GM23338 (cell line): ENCODE measurements around the gene TEDC1. TPM values are rescaled to one million over a fixed set of nuclear protein-coding genes. Genes with fewer than 3 reads are reported as not detected.

Experiments used
- ATAC-seq: fragments of 200-7000 bp; cut with Tn5 transposase; 3 replicates; pipeline ENCODE4 v1.9.1; 2020
- DNase-seq: peaks from one replicate; pipeline ENCODE4 v3.0.0-alpha.2; 2015; ENCODE audit warnings: low spot score
- H2AFZ ChIP-seq: fragments of 200-600 bp; sonication (generic); 2 replicates; pipeline ENCODE4 v1.8.0; 2016; ENCODE audit warnings: antibody characterized with exemption, mild to moderate bottlenecking, moderate library complexity
- H3F3A ChIP-seq: fragments of 200-600 bp; sonication (generic); replicated peaks from 2 replicates; pipeline ENCODE4 v1.8.0; 2017; ENCODE audit warnings: antibody characterized with exemption, mixed run types, low read depth
- H3K27ac ChIP-seq: fragments of 200-600 bp; sonication (generic); 2 replicates; pipeline ENCODE4 v1.6.1; 2016; ENCODE audit warnings: low read depth
- H3K27me3 ChIP-seq: fragments of 200-600 bp; sonication (generic); 2 replicates; pipeline ENCODE4 v1.8.0; 2016; ENCODE audit warnings: mild to moderate bottlenecking, mixed run types, moderate library complexity; ENCODE audit not compliant: insufficient read depth
- H3K36me3 ChIP-seq: fragments of 200-600 bp; sonication (generic); 2 replicates; pipeline ENCODE4 v1.8.0; 2016; ENCODE audit warnings: mild to moderate bottlenecking; ENCODE audit not compliant: insufficient read depth
- H3K4me1 ChIP-seq: fragments of 200-600 bp; sonication (generic); 2 replicates; pipeline ENCODE4 v1.8.0; 2016; ENCODE audit warnings: mild to moderate bottlenecking, moderate library complexity; ENCODE audit not compliant: insufficient read depth
- H3K4me2 ChIP-seq: fragments of 200-600 bp; sonication (generic); 2 replicates; pipeline ENCODE4 v1.7.1; 2017; ENCODE audit warnings: mixed run types
- H3K4me3 ChIP-seq: fragments of 200-600 bp; sonication (generic); 2 replicates; pipeline ENCODE4 v1.6.1; 2016; ENCODE audit warnings: mixed run types
- H3K79me2 ChIP-seq: fragments of 200-600 bp; sonication (generic); replicated peaks from 2 replicates; pipeline ENCODE4 v1.8.0; 2017; ENCODE audit warnings: mild to moderate bottlenecking; ENCODE audit not compliant: insufficient read depth
- H3K9me2 ChIP-seq: fragments of 200-600 bp; sonication (generic); 2 replicates; pipeline ENCODE4 v1.8.0; 2017; ENCODE audit not compliant: insufficient read depth
- H4K20me1 ChIP-seq: fragments of 200-600 bp; sonication (generic); replicated peaks from 2 replicates; pipeline ENCODE4 v1.8.0; 2017; ENCODE audit warnings: mild to moderate bottlenecking; ENCODE audit not compliant: insufficient read depth
- H3K27ac Mint-ChIP-seq: 2 replicates; pipeline ENCODE4 v1.8.0; 2020; ENCODE audit warnings: inconsistent platforms, mild to moderate bottlenecking, moderate library complexity, mixed read lengths
- H3K27me3 Mint-ChIP-seq: 3 replicates; pipeline ENCODE4 v1.8.0; 2022; ENCODE audit warnings: low read depth, mild to moderate bottlenecking, moderate library complexity, mixed read lengths, inconsistent platforms; ENCODE audit not compliant: insufficient read depth, poor library complexity
- H3K36me3 Mint-ChIP-seq: 3 replicates; pipeline ENCODE4 v1.8.0; 2021; ENCODE audit warnings: low read depth, mild to moderate bottlenecking, inconsistent platforms, moderate library complexity, mixed read lengths
- H3K4me1 Mint-ChIP-seq: 3 replicates; pipeline ENCODE4 v1.8.0; 2020; ENCODE audit warnings: mild to moderate bottlenecking, inconsistent platforms, mixed read lengths
- H3K4me3 Mint-ChIP-seq: 3 replicates; pipeline ENCODE4 v1.8.0; 2021; ENCODE audit warnings: moderate library complexity, mild to moderate bottlenecking, inconsistent platforms, mixed read lengths
- H3K9me3 Mint-ChIP-seq: 3 replicates; pipeline ENCODE4 v1.8.0; 2020; ENCODE audit warnings: moderate library complexity, mild to moderate bottlenecking, inconsistent platforms, mixed read lengths
- EZH2 ChIP-seq: fragments of 200-600 bp; sonication (generic); IDR thresholded peaks from one replicate; pipeline ENCODE4 v1.8.0; 2017; ENCODE audit warnings: antibody characterized with exemption, mild to moderate bottlenecking, low read depth; ENCODE audit not compliant: unreplicated experiment
- EZH2phosphoT487 ChIP-seq: fragments of 200-600 bp; sonication (generic); IDR thresholded peaks from one replicate; pipeline ENCODE4 v1.8.1; 2018; ENCODE audit warnings: antibody characterized with exemption; ENCODE audit not compliant: unreplicated experiment
- JUNB ChIP-seq: IDR thresholded peaks from one replicate; pipeline ENCODE4 v1.6.1; 2016; ENCODE audit warnings: antibody characterized with exemption; ENCODE audit not compliant: unreplicated experiment
- NANOG ChIP-seq: IDR thresholded peaks from 2 replicates; pipeline ENCODE4 v1.6.1; 2016; ENCODE audit warnings: antibody characterized with exemption, borderline replicate concordance
- POLR2AphosphoS5 ChIP-seq: IDR thresholded peaks from 2 replicates; pipeline ENCODE4 v1.6.1; 2016; ENCODE audit warnings: antibody characterized with exemption, low read depth
- STAT1 ChIP-seq: IDR thresholded peaks from one replicate; pipeline ENCODE4 v1.6.1; 2016; ENCODE audit warnings: antibody characterized with exemption; ENCODE audit not compliant: unreplicated experiment
- ZNF114 ChIP-seq: fragments of 250-450 bp; sonication (Bioruptor Pico); IDR thresholded peaks from 2 replicates; pipeline ENCODE4 v1.5.0; 2020; ENCODE audit warnings: mild to moderate bottlenecking, moderate library complexity
- ZNF331 ChIP-seq: fragments of 250-450 bp; sonication (Bioruptor Pico); IDR thresholded peaks from 2 replicates; pipeline ENCODE4 v1.5.0; 2020; ENCODE audit warnings: low read depth, mild to moderate bottlenecking, moderate library complexity
- ZNF462 ChIP-seq: fragments of 250-450 bp; sonication (Bioruptor Pico); IDR thresholded peaks from 2 replicates; pipeline ENCODE4 v1.5.0; 2020; ENCODE audit warnings: mild to moderate bottlenecking, moderate library complexity
- polyA plus RNA-seq: library from polyadenylated mRNA; unstranded; fragments of >200 nt; fragmentation: Nextera tagmentation; extraction: Ambion mirVana; gene quantifications from 2 replicates; pipeline ENCODE4 v1.2.1, GENCODE V29; 2016
- total RNA-seq: library from RNA; depleted of rRNA; stranded (reverse); fragments of >200 nt; shearing (Covaris generic); gene quantifications from 2 replicates; pipeline ENCODE4 v1.2.3, GENCODE V29; 2014
- TF ChIP-seq, protein P1 (sequence below): IDR thresholded peaks from 2 replicates; pipeline ENCODE4 v1.6.1; 2016; ENCODE audit warnings: antibody characterized with exemption
- TF ChIP-seq, protein P2 (sequence below): IDR thresholded peaks from one replicate; pipeline ENCODE4 v1.6.1; 2018; ENCODE audit warnings: antibody characterized with exemption; ENCODE audit not compliant: unreplicated experiment
- TF ChIP-seq, protein P3 (sequence below), 2 experiments: fragments of 200-600 bp in 1 of 2; sonication (generic) in 1 of 2; conservative IDR thresholded peaks; 2 replicates each; pipeline versions ENCODE4 v1.5.1 to v1.6.1; 2016 to 2017; ENCODE audit warnings: antibody characterized with exemption in 2 of 2, low read depth in 2 of 2, mild to moderate bottlenecking in 2 of 2, moderate library complexity in 1 of 2

The TEDC1 gene
- total and polyA plus RNA-seq, 2 experiments from 2014 or later: 5.9 to 16.3 TPM

DNA sequence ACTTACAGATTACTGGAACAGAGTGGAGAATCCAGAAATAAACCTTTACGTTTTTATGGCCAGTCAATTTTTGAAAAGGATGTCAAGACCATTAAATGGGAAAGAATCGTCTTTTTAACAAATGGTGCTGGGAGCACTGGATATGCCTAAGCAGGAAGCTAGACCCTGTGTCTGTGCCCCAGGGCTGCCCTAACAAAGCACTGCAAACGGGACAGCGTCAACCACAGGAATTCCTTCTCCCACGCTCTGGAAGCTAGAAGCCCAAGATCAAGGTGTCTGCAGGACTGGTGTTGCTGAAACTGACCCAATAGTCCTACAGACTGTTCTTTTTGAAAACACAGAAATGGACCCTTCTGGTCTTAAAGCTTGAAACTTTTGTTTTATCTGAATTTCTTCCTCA is 26.1 kb downstream of the TEDC1 start (continued):
- TF ChIP-seq ZNF462 (CRISPR knock-in tag): no peak
- TF ChIP-seq, protein P1, sequence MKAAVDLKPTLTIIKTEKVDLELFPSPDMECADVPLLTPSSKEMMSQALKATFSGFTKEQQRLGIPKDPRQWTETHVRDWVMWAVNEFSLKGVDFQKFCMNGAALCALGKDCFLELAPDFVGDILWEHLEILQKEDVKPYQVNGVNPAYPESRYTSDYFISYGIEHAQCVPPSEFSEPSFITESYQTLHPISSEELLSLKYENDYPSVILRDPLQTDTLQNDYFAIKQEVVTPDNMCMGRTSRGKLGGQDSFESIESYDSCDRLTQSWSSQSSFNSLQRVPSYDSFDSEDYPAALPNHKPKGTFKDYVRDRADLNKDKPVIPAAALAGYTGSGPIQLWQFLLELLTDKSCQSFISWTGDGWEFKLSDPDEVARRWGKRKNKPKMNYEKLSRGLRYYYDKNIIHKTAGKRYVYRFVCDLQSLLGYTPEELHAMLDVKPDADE: no peak
- TF ChIP-seq NANOG: no peak
- no peak for TF ChIP-seq STAT1
- TF ChIP-seq ZNF331 (CRISPR knock-in tag): no peak
- no peak for TF ChIP-seq JUNB
- no peak for TF ChIP-seq EZH2phosphoT487

GRCh38 chr14:105519946-105520698 is 29.1 kb downstream of the TEDC1 start:
- Histone ChIP-seq H3K9me2 (no peaks in the 10 kb centered on the region), H3K27ac (no peak overlapping the region), H3K4me3 (no peak overlapping the region), H3K79me2 (no peaks in the 10 kb centered on the region), H4K20me1 (no peaks in the 10 kb centered on the region), H3F3A (no peaks in the 10 kb centered on the region), H3K4me2 (no peak overlapping the region), H2AFZ (no peak overlapping the region), H3K27me3 (peaks cover 17% of the 10 kb centered on the region), H3K36me3 (no peaks in the 10 kb centered on the region), H3K4me1 (no peaks in the 10 kb centered on the region)
- no peak overlapping the region for H3K27ac Mint-ChIP-seq
- H3K4me1 Mint-ChIP-seq: no peaks in the 10 kb centered on the region
- no peaks in the 10 kb centered on the region for H3K36me3 Mint-ChIP-seq
- DNase-seq (no peak), ATAC-seq (no peak)
- no peak overlapping the region for H3K4me3 Mint-ChIP-seq
- peaks cover 6% of the 10 kb centered on the region for H3K27me3 Mint-ChIP-seq
- peaks cover 25% of the 10 kb centered on the region for H3K9me3 Mint-ChIP-seq
- TF ChIP-seq EZH2 (no peak), ZNF114 (CRISPR knock-in tag) (no peak), POLR2AphosphoS5 (no peak), EZH2phosphoT487 (no peak), NANOG (no peak), JUNB (no peak), ZNF331 (CRISPR knock-in tag) (no peak)
- TF ChIP-seq, protein P2, sequence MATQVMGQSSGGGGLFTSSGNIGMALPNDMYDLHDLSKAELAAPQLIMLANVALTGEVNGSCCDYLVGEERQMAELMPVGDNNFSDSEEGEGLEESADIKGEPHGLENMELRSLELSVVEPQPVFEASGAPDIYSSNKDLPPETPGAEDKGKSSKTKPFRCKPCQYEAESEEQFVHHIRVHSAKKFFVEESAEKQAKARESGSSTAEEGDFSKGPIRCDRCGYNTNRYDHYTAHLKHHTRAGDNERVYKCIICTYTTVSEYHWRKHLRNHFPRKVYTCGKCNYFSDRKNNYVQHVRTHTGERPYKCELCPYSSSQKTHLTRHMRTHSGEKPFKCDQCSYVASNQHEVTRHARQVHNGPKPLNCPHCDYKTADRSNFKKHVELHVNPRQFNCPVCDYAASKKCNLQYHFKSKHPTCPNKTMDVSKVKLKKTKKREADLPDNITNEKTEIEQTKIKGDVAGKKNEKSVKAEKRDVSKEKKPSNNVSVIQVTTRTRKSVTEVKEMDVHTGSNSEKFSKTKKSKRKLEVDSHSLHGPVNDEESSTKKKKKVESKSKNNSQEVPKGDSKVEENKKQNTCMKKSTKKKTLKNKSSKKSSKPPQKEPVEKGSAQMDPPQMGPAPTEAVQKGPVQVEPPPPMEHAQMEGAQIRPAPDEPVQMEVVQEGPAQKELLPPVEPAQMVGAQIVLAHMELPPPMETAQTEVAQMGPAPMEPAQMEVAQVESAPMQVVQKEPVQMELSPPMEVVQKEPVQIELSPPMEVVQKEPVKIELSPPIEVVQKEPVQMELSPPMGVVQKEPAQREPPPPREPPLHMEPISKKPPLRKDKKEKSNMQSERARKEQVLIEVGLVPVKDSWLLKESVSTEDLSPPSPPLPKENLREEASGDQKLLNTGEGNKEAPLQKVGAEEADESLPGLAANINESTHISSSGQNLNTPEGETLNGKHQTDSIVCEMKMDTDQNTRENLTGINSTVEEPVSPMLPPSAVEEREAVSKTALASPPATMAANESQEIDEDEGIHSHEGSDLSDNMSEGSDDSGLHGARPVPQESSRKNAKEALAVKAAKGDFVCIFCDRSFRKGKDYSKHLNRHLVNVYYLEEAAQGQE: no peak
- TF ChIP-seq, protein P3, sequence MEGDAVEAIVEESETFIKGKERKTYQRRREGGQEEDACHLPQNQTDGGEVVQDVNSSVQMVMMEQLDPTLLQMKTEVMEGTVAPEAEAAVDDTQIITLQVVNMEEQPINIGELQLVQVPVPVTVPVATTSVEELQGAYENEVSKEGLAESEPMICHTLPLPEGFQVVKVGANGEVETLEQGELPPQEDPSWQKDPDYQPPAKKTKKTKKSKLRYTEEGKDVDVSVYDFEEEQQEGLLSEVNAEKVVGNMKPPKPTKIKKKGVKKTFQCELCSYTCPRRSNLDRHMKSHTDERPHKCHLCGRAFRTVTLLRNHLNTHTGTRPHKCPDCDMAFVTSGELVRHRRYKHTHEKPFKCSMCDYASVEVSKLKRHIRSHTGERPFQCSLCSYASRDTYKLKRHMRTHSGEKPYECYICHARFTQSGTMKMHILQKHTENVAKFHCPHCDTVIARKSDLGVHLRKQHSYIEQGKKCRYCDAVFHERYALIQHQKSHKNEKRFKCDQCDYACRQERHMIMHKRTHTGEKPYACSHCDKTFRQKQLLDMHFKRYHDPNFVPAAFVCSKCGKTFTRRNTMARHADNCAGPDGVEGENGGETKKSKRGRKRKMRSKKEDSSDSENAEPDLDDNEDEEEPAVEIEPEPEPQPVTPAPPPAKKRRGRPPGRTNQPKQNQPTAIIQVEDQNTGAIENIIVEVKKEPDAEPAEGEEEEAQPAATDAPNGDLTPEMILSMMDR (conservative IDR thresholded peaks at IDR 0.05; ENCODE audit: low read depth in 2 of 2): no peak
